Measurements from ENCODE around the gene SIAH1.

- TF ChIP-seq CTCF (IDR thresholded peaks at IDR 0.05) (no peak), POLR2A (IDR thresholded peaks at IDR 0.05) (no peak)
Observed at GRCh38 chr16:48342591-48342990, 42.6 kb downstream of the SIAH1 start.

Data from right lobe of liver (tissue), 4 donors.